Activated naive CD8-positive, alpha-beta T cell treated with anti-CD3 and anti-CD28 coated beads, Interleukin-2, amount 50 U/mL, for 24 hours (primary cell): ENCODE measurements around the gene NOTUM.
"Not testable (repeated sequence)": the region's sequence is repeated elsewhere in the genome, so short reads cannot be mapped to it uniquely, and the experiment has no call there.

Experiments
- ATAC-seq: fragments of 150-1000 bp; cut with Tn5 transposase; one replicate; pipeline ENCODE4 v1.10.0; 2021
- DNase-seq: peaks from one replicate; pipeline ENCODE4 v3.0.0; 2021
- H3K27ac Mint-ChIP-seq: one replicate; pipeline ENCODE4 v1.8.0; 2021; ENCODE audit warnings: mild to moderate bottlenecking, mixed read lengths
- H3K27me3 Mint-ChIP-seq: one replicate; pipeline ENCODE4 v1.8.0; 2021; ENCODE audit warnings: mixed read lengths
- H3K36me3 Mint-ChIP-seq: one replicate; pipeline ENCODE4 v1.8.0; 2021; ENCODE audit warnings: low read depth, mixed read lengths
- H3K4me1 Mint-ChIP-seq: one replicate; pipeline ENCODE4 v1.8.0; 2021; ENCODE audit warnings: mixed read lengths
- H3K4me3 Mint-ChIP-seq: one replicate; pipeline ENCODE4 v1.8.0; 2021; ENCODE audit warnings: mild to moderate bottlenecking, moderate library complexity, mixed read lengths
- H3K9me3 Mint-ChIP-seq: one replicate; pipeline ENCODE4 v1.8.0; 2021; ENCODE audit warnings: mixed read lengths

NOTUM gene

DNA sequence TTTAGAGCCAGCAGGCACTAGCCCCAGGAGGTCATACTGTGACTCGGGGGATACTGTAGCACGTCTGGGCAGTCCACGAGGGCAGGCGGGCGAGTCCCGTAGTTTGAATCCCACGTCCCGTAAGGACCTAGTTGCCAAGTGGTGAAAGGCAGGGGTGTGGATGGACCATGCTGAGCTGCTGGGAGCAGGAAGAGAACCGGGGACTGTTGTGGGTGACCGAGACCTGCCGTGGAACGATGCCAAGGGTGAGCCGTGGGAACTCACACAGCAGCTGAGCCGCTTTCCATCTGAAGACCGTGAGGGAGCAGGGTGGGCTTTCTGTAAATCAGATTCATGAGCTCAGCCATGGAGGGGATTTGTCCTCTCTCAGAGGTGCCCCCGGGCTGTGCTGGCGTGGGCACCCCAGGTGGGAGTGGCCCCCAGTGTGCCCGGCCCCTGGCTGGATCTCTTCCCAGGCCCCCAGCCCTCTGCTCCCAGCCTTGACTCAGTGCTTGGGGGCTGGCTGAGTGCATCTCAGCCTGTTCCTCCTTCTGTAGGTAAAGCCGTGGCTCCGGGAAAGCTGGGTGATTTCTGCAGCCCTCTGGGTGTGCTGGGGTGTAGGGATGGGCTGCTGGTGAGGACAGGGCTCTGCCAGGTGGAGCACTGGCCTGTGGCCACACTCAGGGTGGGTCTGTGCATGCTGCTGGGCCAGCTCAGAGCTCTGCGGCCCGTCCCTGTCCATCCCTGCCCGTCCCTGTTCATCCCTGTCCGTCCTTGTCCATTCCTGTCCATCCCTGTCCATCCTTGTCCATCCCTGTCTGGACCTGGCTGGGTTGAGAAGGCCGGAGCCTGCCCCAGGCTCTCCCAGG, 30.1 kb upstream of the NOTUM start:
- ATAC-seq (no peak), DNase-seq (no peak)
- no peak overlapping the region for H3K27ac Mint-ChIP-seq
- no peaks in the 10 kb centered on the region for H3K4me1 Mint-ChIP-seq
- peaks cover 4% of the 10 kb centered on the region for H3K36me3 Mint-ChIP-seq
- no peak overlapping the region for H3K4me3 Mint-ChIP-seq
- no peaks in the 10 kb centered on the region for H3K27me3 Mint-ChIP-seq
- no peaks in the 10 kb centered on the region for H3K9me3 Mint-ChIP-seq

DNA sequence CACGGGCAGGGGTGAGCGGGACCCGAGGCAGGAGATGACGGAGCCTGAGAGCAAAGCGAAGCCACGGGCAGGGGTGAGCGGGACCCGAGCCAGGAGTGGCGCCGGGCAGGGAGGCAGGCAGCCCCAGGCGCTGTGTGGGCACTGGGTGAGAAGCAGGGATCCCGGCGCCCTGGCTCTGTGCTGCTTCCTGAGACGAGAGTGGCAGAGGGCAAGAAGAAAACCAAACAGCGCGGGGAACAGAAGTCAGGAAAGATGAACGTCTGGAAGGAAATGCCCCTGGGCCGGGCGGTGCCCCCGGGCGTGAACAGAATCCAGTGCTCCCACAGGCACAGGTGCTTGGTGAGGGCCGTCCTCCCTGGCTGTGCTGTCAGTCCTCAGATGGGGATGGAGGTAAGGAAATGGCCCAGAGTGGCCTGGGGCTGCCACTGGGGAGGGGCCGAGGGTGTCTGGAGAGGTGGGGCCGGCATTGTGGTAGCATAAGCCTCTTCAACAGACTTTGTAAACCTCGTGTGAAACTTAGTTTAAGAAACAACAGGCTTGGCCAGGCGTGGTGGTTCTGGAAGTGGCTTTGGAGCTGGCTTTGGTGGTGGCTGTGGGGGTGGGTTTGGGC, 26.3 kb upstream of the NOTUM start:
- H3K27me3 Mint-ChIP-seq = no peaks in the 10 kb centered on the region
- H3K4me1 Mint-ChIP-seq = no peaks in the 10 kb centered on the region
- no peak overlapping the region for H3K27ac Mint-ChIP-seq
- H3K36me3 Mint-ChIP-seq = peaks cover 14% of the 10 kb centered on the region
- H3K4me3 Mint-ChIP-seq = no peak overlapping the region
- ATAC-seq (no peak), DNase-seq (no peak)
- H3K9me3 Mint-ChIP-seq = no peaks in the 10 kb centered on the region

DNA sequence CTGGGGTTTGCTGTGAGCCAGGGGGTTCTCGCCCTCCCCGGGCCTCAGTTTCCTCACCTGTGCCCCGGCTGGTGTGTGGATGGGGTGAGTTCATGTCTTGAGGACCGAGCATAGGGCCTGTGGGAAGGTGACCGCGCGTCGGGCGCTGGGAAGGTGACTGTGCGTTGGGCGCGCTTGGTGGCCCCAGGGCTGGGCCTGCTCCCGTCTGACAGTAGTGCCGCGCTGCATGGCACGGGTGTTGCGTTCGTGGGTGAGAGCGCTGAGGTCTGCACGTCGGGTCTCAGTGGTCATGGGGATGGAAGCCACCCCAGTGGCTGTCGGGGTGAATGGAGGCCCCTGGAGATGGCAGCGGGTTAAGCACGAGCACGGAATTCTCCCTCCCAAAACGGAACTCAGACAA, 25.6 kb upstream of the NOTUM start:
- peaks cover 14% of the 10 kb centered on the region for H3K36me3 Mint-ChIP-seq
- H3K27me3 Mint-ChIP-seq = no peaks in the 10 kb centered on the region
- no peaks in the 10 kb centered on the region for H3K4me1 Mint-ChIP-seq
- H3K4me3 Mint-ChIP-seq = no peak overlapping the region
- no peak overlapping the region for H3K27ac Mint-ChIP-seq
- DNase-seq = no peak
- no peaks in the 10 kb centered on the region for H3K9me3 Mint-ChIP-seq
- no peak for ATAC-seq

DNA sequence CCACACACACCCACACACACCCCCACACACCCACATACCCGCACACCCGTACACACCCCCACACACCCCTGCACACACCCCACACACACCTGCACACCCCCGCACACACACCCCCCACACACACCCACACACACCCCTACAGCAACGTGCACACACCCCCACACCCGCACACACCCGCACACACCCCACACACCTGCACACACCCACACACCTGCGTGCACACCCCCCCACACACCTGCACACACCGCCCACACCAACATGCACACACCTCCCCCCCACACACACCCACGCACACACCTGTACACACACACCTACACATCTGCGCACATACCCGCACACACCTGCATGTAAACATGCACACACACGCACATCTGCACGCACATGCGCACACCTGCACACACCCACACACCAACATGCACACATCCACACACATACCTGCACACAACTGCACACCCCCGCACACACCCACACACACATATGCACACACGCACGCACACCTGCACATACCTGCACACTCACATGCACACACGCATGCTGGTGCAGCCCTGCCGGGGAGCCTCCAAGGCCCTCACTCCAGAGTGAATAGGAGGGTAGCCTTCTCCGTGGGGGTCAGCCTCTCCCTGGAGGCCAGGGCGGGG, 23.9 kb upstream of the NOTUM start:
- peaks cover 19% of the 10 kb centered on the region for H3K36me3 Mint-ChIP-seq
- no peak overlapping the region for H3K4me3 Mint-ChIP-seq
- ATAC-seq (no peak), DNase-seq (no peak)
- H3K27me3 Mint-ChIP-seq = no peaks in the 10 kb centered on the region
- H3K4me1 Mint-ChIP-seq = peaks cover 12% of the 10 kb centered on the region
- H3K9me3 Mint-ChIP-seq = no peaks in the 10 kb centered on the region
- peak overlapping the region; percentile 71 for H3K27ac Mint-ChIP-seq

DNA sequence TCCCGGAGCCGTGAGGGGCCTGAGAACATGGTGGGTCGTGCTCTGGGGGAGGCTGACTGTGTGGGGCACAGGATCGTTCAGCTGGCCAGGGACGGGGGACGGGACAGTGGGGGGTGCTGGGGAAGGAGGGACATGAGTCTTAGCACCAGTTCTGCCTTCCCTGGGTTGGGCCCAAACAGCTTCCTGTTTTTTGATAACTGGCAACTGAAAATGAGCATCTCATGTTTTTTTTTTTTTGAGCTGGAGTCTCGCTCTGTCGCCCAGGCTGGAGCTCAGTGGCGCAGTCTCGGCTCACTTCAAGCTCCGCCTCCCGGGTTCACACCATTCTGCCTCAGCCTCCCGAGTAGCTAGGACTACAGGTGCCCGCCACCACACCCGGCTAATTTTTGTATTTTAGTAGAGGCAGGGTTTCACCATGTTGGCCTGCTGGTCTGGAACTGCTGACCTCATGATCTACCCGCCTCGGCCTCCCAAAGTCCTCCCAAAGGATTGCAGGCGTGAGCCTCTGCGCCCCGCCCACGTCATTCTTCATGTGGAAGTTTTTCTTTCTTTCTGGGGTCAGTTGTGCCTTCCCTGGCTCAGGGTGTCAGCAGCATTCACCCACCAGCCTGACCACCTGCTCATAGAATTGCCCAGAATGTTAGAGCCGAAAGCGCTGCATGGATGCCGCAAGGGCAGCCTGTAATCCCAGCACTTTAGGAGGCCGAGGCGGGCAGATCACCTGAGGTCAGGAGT, 22.8 kb upstream of the NOTUM start:
- H3K27ac Mint-ChIP-seq = no peak overlapping the region
- no peak for DNase-seq
- H3K36me3 Mint-ChIP-seq = peaks cover 19% of the 10 kb centered on the region
- no peaks in the 10 kb centered on the region for H3K9me3 Mint-ChIP-seq
- peaks cover 22% of the 10 kb centered on the region for H3K4me1 Mint-ChIP-seq
- H3K4me3 Mint-ChIP-seq = no peak overlapping the region
- no peak for ATAC-seq
- no peaks in the 10 kb centered on the region for H3K27me3 Mint-ChIP-seq

DNA sequence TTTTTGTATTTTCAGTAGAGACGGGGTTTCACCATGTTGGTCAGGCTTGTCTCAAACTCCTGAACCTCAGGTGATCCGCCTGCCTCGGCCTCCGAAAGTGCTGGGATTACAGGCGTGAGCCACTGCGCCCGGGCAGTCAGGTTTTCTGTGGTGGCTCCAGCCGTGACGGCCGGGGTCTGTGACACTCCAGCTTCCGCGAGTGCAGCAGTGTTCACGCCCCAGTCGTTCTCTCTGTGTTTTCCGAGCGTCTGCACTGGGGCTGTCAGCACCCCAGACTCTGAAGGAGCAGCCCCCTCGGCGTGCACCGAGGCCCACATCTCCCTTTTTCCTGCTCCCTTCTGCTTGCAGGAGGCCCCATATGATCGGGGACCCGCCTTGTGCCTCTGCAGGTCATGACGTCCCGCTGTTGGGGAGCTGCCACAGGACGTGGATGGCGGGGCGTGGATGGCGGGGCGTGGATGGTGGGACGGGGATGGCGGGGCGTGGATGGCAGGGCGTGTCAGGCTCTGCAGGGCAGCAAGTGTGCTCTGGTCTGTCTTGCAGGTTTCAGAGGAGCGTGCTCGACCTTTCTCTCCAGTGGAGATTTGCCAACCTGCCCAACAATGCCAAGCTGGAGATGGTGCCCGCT, 22.1 kb upstream of the NOTUM start:
- Mint-ChIP-seq H3K4me1 (peaks cover 27% of the 10 kb centered on the region), H3K9me3 (no peaks in the 10 kb centered on the region), H3K27ac (no peak overlapping the region), H3K27me3 (no peaks in the 10 kb centered on the region), H3K36me3 (peaks cover 19% of the 10 kb centered on the region), H3K4me3 (no peak overlapping the region)
- ATAC-seq (no peak), DNase-seq (no peak)

DNA sequence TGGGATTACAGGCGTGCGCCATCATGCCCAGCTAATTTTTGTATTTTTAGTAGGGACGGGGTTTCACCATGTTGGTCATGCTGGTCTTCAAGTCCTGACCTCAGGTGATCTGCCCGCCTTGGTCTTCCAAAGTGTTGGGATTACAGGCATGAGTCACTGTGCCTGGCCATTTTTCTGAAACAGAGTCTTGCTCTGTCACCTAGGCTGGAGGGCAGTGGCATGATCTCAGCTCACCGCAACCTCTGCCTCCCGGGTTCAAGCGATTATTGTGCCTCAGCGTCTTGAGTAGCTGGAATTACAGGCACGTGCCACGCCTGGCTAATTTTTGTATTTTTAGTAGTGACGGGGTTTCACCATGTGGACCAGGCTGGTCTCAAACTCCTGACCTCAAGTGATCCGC, 20.5 kb upstream of the NOTUM start:
- H3K9me3 Mint-ChIP-seq, DNase-seq, H3K4me3 Mint-ChIP-seq, H3K27me3 Mint-ChIP-seq, ATAC-seq, H3K27ac Mint-ChIP-seq: not testable (repeated sequence)
- Mint-ChIP-seq H3K4me1 (peaks cover 32% of the 10 kb centered on the region), H3K36me3 (peaks cover 15% of the 10 kb centered on the region)

DNA sequence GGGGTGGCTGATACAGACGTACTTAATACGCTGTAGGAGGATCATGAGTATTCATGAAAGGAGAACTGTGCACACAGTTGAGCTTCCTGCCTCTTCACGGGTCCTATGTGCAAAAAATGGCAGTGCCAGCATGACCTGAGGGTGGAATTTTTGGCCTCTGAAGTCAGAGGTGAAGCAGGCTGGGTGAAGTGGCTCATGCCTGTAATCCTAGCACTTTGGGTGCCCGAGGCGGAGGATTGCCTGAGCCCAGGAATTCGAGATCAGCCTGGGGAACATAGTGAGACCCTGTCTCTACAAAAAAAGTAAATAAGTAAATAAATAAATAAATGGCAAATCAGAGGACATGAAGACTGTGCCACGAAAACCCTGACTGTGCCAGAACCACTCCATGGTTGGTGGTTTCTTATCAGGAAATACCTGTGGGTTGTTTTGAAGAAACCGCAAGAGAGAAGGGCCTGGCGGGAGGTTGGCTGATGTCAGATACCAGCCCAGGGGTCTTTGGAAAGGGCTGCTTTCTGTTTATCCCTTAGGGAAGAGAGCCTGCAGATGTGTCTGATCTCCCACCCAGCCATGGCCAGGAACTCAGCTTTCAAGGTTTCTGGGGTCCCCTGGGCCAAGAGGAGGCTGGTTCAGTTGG, 19.8 kb upstream of the NOTUM start:
- peaks cover 38% of the 10 kb centered on the region for H3K4me1 Mint-ChIP-seq
- ATAC-seq (no peak), DNase-seq (no peak)
- H3K36me3 Mint-ChIP-seq = peaks cover 15% of the 10 kb centered on the region
- H3K4me3 Mint-ChIP-seq = no peak overlapping the region
- no peaks in the 10 kb centered on the region for H3K9me3 Mint-ChIP-seq
- H3K27me3 Mint-ChIP-seq = no peaks in the 10 kb centered on the region
- H3K27ac Mint-ChIP-seq = no peak overlapping the region

DNA sequence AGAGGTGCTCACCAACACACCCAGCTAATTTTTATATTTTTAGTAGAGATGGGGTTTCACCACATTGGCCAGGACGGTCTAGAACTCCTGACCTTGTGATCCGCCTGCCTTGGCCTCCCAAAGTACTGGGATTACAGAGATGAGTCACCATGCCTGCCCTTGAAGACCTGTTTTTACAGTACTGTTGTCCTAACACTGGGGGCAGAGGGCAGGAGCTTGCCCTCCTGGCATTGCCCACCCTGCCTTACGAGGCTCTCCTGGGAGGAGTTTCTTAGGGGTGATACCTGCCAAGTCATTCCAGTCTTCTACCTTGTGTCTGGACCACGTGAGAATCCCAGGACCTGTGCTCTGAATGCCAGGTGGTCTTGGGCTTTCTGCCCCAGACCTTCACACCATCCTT, 19.1 kb upstream of the NOTUM start:
- H3K27ac Mint-ChIP-seq = no peak overlapping the region
- H3K9me3 Mint-ChIP-seq = no peaks in the 10 kb centered on the region
- peak overlapping the region; percentile 18 for H3K4me3 Mint-ChIP-seq
- no peaks in the 10 kb centered on the region for H3K27me3 Mint-ChIP-seq
- DNase-seq (no peak), ATAC-seq (no peak)
- peaks cover 38% of the 10 kb centered on the region for H3K4me1 Mint-ChIP-seq
- peaks cover 13% of the 10 kb centered on the region for H3K36me3 Mint-ChIP-seq

DNA sequence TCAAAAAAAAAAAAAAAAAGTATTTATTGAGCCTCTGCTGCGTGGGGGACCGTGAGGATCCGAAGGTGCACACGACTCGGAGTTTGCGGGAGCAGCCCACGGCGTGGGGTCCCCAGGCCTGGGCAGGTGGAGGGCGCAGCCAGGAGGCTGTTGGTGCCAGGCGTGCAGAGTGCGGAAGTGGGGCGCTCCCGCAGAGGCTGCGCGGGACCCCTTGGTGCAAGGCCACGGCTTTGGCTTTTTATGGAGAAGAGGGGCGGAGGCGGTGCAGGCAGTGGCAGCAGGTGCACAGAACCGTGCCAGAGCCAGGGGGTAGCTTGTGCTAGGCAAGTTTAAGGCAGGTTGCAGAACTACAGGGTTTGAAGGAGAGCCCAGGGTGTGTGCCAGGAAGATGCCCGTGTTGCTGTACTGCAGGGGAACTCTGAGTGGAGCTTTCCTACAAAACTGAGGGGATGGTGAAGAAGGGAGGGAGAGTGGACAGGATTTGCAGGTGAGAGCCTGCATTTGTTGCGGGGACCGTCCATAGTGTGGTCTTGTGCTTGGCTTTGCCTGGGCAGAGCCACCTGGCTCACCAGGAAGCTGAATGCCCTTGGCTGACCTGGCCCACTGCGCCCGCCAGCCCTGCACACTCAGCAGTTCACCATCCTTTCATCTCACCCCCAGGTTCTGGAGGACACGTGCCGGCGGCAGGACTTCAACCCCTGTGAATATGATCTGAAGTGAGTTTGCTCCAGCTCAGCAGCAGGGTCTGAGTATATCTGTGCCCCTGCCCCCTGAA, 17.7 kb upstream of the NOTUM start:
- H3K4me3 Mint-ChIP-seq = peak overlapping the region; percentile 74
- peaks cover 7% of the 10 kb centered on the region for H3K36me3 Mint-ChIP-seq
- no peak for DNase-seq
- peak overlapping the region; percentile 49 for H3K27ac Mint-ChIP-seq
- no peaks in the 10 kb centered on the region for H3K27me3 Mint-ChIP-seq
- H3K9me3 Mint-ChIP-seq = peaks cover 3% of the 10 kb centered on the region
- H3K4me1 Mint-ChIP-seq = peaks cover 38% of the 10 kb centered on the region
- no peak for ATAC-seq

DNA sequence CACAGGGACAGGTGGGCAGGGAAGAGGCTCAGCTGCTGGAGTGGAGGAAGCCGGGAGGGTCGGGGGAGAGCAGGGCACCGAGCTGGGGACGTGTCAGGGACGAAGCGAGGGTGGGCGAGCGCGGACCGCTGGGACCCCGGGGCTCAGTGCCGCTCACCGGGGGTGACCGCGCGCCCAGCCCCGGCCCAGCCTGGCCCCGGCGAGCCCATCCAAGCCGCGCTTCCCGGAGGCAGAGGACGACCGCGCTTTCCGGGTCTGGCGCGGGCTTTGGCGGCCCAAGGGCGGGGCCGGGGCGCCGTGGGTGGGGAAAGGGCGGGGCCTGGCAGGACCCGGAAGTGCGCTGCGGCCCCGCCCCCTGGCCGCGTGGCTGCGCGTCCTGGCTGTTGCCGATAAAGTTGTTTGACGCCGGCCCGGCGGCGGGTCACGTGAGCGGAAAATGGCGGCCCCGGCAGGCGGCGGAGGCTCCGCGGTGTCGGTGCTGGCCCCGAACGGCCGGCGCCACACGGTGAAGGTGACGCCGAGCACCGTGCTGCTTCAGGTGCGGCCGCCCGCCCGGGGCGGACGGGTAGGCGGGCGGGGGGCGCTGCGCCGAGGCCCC, 16.3 kb upstream of the NOTUM start, which contains the start of gene ASPSCR1:
ASPSCR1 (plus strand) TSS at position 419 of the 598 bp plus-strand sequence; CDS start at position 437, 18 bp downstream.
- peaks cover 3% of the 10 kb centered on the region for H3K9me3 Mint-ChIP-seq
- H3K27ac Mint-ChIP-seq = peak within 1 kb of the TSS; percentile 97
- H3K4me1 Mint-ChIP-seq = peaks cover 38% of the 10 kb centered on the region
- no peaks in the 10 kb centered on the region for H3K27me3 Mint-ChIP-seq
- H3K36me3 Mint-ChIP-seq = peaks cover 4% of the 10 kb centered on the region
- DNase-seq (peak; percentile 94), ATAC-seq (peak; percentile 84)
- peak within 1 kb of the TSS; percentile 94 for H3K4me3 Mint-ChIP-seq

DNA sequence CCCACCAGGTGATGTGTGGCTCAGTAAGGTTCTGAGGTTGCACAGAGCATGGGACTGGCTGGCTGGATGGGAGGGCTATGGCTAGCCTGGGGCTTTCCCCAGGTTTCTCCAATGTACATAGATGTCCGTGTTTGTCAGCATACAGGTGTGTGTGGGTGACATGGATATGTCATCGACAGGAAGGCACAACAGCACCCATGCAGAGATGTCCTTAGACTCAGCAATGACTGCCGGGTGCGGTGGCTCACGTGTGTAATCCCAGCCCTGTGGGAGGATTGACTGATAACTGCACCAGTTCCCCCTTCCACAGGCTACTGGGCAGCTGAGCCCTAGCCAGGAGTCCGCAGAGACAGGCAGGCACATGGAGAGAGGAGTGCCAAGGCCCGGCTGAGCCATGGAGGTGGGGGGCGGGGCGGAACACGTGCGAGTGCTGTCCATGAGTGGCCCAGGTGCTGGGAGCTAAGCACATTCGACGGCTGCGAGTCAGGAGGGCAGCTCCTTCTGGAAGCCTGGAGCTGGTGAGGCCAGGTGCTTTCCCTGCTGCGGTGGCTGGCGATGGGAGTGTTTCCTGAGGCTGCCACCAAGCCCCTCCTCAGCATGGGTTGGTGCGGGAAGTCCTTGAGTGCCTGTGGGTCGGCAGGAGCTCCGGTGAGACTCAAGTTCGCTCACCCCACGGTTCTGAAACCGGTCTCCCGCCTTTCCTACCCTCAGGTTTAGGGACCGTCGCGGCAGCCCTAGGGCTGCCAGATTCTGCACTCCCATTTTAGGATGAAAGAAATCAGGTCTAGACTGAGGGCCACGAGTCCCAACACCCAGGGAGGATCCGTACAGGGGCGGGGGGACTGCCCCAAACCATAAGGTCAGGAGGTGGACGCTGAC, 15.6 kb upstream of the NOTUM start:
- ATAC-seq (peak; percentile 37), DNase-seq (peak; percentile 59)
- H3K36me3 Mint-ChIP-seq = peaks cover 4% of the 10 kb centered on the region
- H3K27me3 Mint-ChIP-seq = no peaks in the 10 kb centered on the region
- H3K4me3 Mint-ChIP-seq = peak overlapping the region; percentile 94
- peak overlapping the region; percentile 97 for H3K27ac Mint-ChIP-seq
- peaks cover 38% of the 10 kb centered on the region for H3K4me1 Mint-ChIP-seq
- H3K9me3 Mint-ChIP-seq = peaks cover 3% of the 10 kb centered on the region
